DMS79 treated with DMSO at 0.1 percent for 48 hours (cell line): ENCODE data around the gene IL12RB2.

Experiments used
- DNase-seq: peaks from one replicate; lab custom pipeline; 2025; lab: John Stamatoyannopoulos, UW

The IL12RB2 gene

DNA sequence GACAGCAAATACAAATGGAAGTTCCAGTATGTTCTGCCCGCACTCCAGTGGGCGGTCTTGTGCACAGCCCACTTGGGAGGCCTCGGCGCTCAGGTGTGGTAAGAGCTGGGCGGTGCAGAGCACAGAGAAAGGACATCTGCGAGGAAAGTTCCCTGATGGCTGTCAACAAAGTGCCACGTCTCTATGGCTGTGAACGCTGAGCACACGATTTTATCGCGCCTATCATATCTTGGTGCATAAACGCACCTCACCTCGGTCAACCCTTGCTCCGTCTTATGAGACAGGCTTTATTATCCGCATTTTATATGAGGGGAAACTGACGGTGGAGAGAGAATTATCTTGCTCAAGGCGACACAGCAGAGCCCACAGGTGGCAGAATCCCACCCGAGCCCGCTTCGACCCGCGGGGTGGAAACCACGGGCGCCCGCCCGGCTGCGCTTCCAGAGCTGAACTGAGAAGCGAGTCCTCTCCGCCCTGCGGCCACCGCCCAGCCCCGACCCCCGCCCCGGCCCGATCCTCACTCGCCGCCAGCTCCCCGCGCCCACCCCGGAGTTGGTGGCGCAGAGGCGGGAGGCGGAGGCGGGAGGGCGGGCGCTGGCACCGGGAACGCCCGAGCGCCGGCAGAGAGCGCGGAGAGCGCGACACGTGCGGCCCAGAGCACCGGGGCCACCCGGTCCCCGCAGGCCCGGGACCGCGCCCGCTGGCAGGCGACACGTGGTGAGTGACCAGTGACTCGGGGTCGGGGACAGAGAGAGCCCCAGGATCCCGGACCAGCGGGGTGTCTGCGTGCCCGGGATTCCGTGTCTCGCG is at the start of gene IL12RB2:
Gene IL12RB2 (plus strand): TSS at position 623 of the 810 bp plus-strand sequence. CDS start 12,496 bp downstream, outside the sequence.
- DNase-seq = peak; percentile 6

DNA sequence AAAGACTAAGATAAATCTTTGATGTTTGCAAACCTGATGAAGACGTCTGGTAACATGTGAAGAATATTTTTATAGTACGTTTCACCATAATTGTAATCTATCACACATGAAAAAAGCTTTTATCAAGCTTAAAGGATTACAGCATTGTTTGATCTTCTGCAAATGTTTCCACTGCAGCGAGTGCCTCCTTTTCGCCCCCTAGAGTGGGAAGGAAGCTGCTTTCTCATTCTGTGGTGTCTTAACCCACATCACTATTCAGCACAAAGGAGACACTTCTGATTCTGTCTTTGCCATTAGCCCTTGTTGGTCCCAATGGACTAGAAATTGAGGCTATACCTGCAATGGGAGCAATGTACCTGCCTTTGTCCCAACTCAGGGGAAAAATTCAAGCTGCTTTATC is 46.0 kb upstream of the IL12RB2 start:
- no peak for DNase-seq

- DNase-seq = no peak
Observed at GRCh38 chr1:67262735-67263134, 44.9 kb upstream of the IL12RB2 start.

- DNase-seq = no peak
Observed at GRCh38 chr1:67264152-67264551, 43.5 kb upstream of the IL12RB2 start.

DNA sequence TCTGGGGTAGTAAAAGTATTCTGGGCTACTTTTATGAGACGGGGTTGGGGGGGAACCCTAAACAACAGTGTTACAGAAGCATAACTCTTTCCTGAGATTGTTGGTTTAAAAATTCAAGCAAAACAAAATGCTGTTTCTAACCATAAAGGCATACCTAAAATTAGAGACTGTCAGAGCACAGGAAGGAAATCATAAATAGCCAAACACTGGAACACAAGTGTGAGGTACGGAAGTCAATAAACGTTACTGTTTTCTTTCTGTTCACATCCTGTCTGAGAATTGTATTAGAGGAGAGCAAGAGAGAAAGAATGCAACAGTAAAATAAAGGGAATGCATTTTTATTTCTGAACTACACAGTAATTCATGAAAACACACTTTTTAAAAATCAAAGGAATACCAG is 42.8 kb upstream of the IL12RB2 start:
- no peak for DNase-seq

GRCh38 chr1:67269061-67269460 is 38.6 kb upstream of the IL12RB2 start:
- DNase-seq = no peak

GRCh38 chr1:67270541-67270940 is 37.1 kb upstream of the IL12RB2 start:
- DNase-seq = no peak

DNA sequence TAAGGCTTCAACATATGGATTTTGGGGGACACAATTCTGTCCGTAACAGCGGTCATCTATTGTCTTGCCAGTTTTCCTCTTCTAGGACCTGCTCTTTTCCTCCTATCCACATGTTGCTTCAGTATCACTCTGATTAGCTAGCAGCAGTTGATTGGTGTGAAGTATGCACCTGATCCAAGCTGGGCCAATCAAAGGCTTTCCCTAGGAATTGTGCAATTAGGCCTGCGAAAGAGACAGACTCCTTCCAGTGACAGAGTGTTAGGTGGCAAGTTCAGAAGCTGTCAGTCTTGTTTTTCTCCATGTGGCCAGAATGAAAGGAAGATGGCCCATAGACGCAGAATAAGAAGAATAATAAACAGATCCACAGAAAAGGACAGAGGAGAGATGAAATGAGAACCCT is 34.1 kb upstream of the IL12RB2 start:
- DNase-seq = no peak

DNA sequence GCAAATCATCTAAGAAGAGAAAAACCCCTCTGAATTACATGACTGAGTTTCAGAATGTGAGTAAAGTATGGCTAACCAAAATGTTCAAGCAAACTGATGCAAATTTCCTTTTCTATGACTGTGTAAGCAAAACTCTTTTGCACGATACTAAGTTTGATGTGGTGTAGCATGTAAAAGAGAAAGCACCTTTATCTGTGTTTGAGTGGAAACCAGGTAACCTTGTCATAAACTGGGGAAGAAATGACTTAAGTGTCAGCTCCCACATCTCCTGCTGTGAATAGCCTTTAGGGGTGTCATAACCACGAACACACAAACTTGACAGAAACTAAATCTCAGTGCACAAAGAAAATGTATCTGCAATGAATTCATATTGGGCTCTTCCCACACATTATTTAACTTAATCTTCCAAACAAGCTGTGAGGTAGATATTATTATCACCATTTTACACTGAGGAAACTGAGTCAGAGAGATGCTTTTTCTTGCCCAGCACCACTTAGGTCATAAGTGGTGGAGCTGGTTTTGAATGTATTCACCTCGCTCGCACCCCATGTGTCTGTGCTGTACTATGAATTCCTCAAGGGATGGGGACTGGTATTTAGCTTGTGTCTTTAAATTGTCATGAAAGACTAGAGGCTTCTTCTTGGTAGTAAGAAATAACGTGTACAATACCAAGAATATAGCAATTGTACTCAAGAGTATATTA is 32.9 kb upstream of the IL12RB2 start:
- DNase-seq = no peak

DNA sequence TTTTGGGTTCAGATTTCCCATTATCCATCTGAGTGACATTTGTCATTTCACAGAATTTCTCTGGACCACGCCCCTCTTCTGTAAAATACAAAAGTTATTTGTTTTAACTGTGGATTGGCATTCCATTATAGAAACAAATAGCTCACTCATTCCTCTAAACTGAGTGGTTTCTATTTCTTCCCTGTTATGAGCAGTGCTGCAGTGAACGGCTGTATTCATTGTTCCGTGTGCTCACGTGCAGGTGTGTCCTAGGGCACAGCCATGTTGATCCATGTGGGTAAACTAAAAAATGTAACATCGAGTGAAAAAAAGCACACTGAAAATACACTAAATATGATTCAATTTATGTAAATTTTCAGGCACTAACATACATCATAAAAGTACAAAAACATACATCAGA is 27.0 kb upstream of the IL12RB2 start:
- no peak for DNase-seq

GRCh38 chr1:67281244-67281643 is 26.4 kb upstream of the IL12RB2 start:
- DNase-seq = no peak

- DNase-seq = no peak
Observed at GRCh38 chr1:67285780-67286488, 21.7 kb upstream of the IL12RB2 start.

- no peak for DNase-seq
Observed at GRCh38 chr1:67290236-67290635, 17.4 kb upstream of the IL12RB2 start.

DNA sequence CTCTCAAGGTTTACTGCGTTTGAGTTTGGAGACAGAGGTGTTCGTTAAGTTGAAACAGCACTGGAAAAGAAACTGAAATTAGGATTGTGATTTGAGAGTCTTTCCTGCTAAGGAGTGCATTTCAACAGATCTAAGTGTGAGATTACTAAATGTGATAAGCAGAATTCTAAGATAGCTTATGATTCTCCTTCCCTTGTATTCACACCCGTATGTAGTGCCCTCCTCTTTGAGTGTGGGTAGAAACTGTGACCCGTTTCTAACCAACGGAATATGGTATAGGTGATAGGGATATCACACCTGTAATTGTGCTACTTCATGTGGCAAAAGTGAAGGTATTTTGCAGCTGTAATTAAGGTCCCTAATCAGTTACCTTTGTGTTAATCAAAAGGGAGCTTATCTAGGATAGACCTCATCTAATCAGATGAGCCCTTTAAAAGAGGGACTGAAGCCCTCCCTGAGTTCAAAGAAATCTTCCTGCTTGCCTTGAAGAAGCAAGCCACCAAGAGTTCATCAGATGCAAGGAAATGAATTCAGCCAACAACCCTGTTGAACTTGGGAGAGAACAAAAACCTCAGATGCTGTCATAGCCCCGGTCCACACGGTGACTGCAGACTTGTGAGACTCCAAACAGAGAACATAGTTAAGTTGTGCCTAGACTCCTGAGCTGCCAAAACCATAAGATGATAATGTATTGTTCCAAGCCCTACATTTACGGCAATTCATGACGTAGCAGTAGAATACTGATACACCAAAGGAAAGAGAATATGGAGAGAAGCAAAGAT is 12.6 kb upstream of the IL12RB2 start:
- DNase-seq = no peak

DNA sequence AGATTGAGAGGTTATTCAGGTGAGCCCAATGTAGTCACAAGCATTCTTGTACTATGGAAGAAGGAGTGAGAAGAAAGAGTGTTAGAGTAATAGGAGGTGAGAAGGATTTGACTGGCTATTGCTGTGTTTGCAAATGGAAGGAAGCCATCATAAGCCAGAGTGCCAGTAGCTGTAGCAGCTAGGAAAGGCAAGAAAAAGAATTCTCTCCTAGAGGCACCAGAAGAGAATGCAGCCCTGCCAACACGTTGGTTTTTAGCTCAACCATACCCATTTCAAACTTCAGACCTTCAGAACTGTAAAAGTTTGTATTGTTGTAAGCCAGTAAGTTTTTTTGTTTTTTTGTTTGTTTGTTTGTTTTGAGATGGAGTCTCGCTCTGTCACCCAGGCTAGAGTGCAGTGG is 8.9 kb upstream of the IL12RB2 start:
- DNase-seq = no peak

DNA sequence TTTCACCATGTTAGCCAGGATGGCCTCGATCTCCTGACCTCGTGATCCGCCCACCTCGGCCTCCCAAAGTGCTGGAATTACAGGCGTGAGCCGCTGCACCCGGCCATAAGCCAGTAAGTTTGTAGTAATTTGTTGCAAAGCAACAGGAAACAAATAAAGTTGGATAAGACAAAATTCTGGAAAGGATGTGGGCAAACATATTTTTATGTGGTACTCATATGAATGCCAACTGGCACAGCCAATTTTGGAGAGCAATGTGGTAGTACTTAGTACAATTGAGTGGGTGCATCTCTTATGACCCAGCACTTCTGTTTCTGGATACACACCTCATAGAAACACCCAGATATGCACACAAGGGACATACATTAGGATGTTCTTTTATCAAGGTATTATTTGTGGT is 8.4 kb upstream of the IL12RB2 start:
- DNase-seq = no peak

- DNase-seq = no peak
Observed at GRCh38 chr1:67300561-67300960, 7.1 kb upstream of the IL12RB2 start.

- no peak for DNase-seq
Observed at GRCh38 chr1:67304023-67304422, 3.6 kb upstream of the IL12RB2 start.

- no peak for DNase-seq
Observed at GRCh38 chr1:67306547-67306946, 1.1 kb upstream of the IL12RB2 start.

DNA sequence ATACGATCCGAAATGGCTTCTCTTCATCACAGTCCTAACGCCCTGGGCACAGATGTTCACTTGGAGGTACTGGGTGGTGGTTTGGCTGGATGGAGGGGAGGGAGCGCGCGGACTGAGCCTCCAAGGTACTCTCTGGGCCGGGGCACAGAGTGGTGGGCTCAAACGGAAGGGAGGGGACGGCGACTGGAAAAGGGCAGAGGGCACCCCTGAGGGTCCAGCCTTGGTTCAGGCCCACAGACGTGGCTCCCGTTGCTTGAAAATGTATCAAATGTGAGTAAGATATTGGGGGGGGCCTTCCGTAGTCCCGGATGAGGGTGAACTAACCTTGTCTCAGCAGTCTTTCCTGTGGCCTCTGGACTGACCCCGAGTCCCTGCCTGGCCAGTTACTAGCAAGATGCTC is 463 bp downstream of the IL12RB2 start:
- DNase-seq = no peak

DNA sequence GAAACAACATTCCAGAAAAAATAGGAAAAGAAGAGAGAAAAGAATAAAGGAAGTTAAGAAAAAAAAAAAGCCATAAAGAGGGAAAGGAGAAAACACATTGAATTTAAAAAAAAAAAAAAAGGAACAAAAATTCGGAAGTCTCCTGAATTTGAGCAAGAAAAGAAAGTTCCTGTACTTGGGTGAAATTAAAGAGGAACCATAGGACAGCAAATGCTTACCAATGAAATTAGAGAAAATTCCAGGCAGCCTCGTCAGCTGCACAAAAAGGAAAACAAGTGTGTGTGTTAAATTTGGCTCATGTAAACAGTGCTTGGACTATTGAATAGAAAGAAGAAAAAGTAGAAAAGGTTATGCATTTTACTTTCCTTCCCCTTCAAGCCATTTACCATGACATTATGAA is 4.9 kb downstream of the IL12RB2 start:
- no peak for DNase-seq
